ENCODE results near the gene DENND1B.
A peak's percentile ranks its signal among the peaks of the same experiment; 100 is the strongest.

The DENND1B gene, protein sequence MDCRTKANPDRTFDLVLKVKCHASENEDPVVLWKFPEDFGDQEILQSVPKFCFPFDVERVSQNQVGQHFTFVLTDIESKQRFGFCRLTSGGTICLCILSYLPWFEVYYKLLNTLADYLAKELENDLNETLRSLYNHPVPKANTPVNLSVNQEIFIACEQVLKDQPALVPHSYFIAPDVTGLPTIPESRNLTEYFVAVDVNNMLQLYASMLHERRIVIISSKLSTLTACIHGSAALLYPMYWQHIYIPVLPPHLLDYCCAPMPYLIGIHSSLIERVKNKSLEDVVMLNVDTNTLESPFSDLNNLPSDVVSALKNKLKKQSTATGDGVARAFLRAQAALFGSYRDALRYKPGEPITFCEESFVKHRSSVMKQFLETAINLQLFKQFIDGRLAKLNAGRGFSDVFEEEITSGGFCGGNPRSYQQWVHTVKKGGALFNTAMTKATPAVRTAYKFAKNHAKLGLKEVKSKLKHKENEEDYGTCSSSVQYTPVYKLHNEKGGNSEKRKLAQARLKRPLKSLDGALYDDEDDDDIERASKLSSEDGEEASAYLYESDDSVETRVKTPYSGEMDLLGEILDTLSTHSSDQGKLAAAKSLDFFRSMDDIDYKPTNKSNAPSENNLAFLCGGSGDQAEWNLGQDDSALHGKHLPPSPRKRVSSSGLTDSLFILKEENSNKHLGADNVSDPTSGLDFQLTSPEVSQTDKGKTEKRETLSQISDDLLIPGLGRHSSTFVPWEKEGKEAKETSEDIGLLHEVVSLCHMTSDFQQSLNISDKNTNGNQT

DNA sequence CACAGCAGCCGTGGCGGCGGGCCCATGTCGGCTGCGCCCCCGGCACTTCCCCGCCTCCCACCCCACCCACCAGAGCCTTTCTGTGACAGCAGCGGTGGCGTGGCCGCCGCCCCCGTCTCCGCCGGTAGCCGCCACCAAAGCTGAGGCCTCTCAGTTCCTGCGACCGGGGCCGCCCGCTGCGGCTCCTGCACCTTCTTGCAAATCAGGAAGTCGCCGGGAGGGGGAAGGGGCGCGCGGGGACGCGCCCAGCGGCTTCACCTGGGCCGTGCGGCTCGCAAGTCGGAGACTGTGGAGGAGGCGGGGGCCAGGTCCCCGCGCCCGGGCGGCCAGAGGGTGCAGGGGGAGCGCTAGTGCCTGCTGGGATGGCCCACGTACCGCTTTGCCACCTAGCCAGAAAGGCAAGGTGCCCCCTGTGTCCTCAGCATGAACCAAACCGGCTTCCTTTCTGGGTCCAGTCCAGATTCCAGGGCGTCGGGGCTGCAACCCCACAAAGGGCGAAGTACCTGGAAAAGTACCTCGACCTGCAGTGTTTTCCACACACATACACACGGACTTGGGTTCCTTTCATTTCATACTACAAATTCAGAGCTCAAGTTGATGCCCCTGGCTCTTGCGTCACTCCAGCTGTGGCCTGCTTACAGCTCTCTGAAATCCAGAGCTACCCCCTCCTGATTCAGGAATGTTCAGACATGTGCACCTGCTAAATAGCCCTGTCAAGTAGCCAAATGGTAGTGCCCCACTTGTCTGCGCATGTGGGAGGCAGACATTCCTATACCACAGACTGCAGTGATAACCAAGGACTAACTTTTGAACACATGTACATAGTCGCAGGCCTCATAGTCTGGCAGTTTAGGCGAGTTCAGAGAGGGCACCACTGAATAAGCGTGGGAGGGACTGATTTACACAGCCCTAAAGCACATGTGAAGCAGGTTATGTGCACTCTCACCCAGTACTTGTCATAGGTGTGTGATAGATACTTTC is at the start of gene DENND1B:
Gene DENND1B, minus strand, starts transcription at position 199 of the 981 bp plus-strand sequence. CDS start 325 bp downstream, outside the sequence.
- Histone ChIP-seq H3K27me3 (ENCODE audit: control insufficient read depth, insufficient read depth, low read length) (peaks cover 12% of the 10 kb centered on the region; the same call in 1 of the 2 replicates), H3K4me1 (ENCODE audit: control insufficient read depth, insufficient read depth, low read length) (peaks cover 12% of the 10 kb centered on the region), H3K4me3 (ENCODE audit: low read depth, low read length) (peak within 1 kb of the TSS; percentile 61), H3K36me3 (ENCODE audit: control insufficient read depth, insufficient read depth, low read length) (no peaks in the 10 kb centered on the region), H3K9me3 (ENCODE audit: control insufficient read depth, insufficient read depth, low read length) (no peaks in the 10 kb centered on the region), H3K9ac (ENCODE audit: low read depth, low read length) (peak within 1 kb of the TSS; percentile 31; the same call in 1 of the 2 replicates), H3K27ac (ENCODE audit: low read depth, low read length) (no peak within 1 kb of the TSS)

- Histone ChIP-seq H3K36me3 (ENCODE audit: control insufficient read depth, insufficient read depth, low read length) (no peaks in the 10 kb centered on the region), H3K27ac (ENCODE audit: low read depth, low read length) (peak overlapping the region; percentile 87), H3K4me1 (ENCODE audit: control insufficient read depth, insufficient read depth, low read length) (peaks cover 49% of the 10 kb centered on the region), H3K9me3 (ENCODE audit: control insufficient read depth, insufficient read depth, low read length) (no peaks in the 10 kb centered on the region), H3K27me3 (ENCODE audit: control insufficient read depth, insufficient read depth, low read length) (no peaks in the 10 kb centered on the region), H3K4me3 (ENCODE audit: low read depth, low read length) (no peak overlapping the region; the same call in 1 of the 2 replicates), H3K9ac (ENCODE audit: low read depth, low read length) (no peak overlapping the region)
These were observed 39.0 kb upstream of the DENND1B start for GRCh38 chr1:197814306-197814705.

GRCh38 chr1:197813741-197814140 is 38.5 kb upstream of the DENND1B start:
- no peak overlapping the region for H3K9ac ChIP-seq (ENCODE audit: low read depth, low read length)
- H3K27me3 ChIP-seq (ENCODE audit: control insufficient read depth, insufficient read depth, low read length) = no peaks in the 10 kb centered on the region
- H3K4me3 ChIP-seq (ENCODE audit: low read depth, low read length) = no peak overlapping the region
- peaks cover 55% of the 10 kb centered on the region for H3K4me1 ChIP-seq (ENCODE audit: control insufficient read depth, insufficient read depth, low read length)
- no peaks in the 10 kb centered on the region for H3K9me3 ChIP-seq (ENCODE audit: control insufficient read depth, insufficient read depth, low read length)
- peak overlapping the region; percentile 87 for H3K27ac ChIP-seq (ENCODE audit: low read depth, low read length)
- H3K36me3 ChIP-seq (ENCODE audit: control insufficient read depth, insufficient read depth, low read length) = no peaks in the 10 kb centered on the region

- peaks cover 63% of the 10 kb centered on the region for H3K4me1 ChIP-seq (ENCODE audit: control insufficient read depth, insufficient read depth, low read length)
- no peaks in the 10 kb centered on the region for H3K36me3 ChIP-seq (ENCODE audit: control insufficient read depth, insufficient read depth, low read length)
- no peaks in the 10 kb centered on the region for H3K9me3 ChIP-seq (ENCODE audit: control insufficient read depth, insufficient read depth, low read length)
- H3K27ac ChIP-seq (ENCODE audit: low read depth, low read length) = no peak overlapping the region
- no peak overlapping the region for H3K9ac ChIP-seq (ENCODE audit: low read depth, low read length)
- no peaks in the 10 kb centered on the region for H3K27me3 ChIP-seq (ENCODE audit: control insufficient read depth, insufficient read depth, low read length)
- H3K4me3 ChIP-seq (ENCODE audit: low read depth, low read length) = no peak overlapping the region
These were observed 36.5 kb upstream of the DENND1B start for GRCh38 chr1:197811769-197812168.

DNA sequence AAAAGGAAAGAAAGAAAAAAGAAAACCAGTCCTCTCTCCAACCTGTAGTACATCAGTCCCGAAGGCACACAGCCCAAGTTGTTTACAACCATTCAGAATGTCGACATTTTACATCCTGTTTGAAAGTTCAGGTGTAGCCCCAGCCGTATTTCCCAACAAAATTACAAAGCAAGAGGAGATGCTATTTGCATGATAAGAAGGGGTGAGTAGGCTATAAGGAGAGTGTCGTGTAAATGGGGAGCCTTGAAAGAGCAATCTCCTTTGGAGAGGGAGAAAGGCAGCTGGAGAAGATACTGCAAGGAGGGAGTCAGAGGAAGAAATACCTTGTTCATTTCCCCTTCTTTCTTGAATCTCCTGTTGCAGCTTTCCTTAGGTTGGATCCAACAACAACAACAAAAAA is 35.5 kb upstream of the DENND1B start:
- Histone ChIP-seq H3K36me3 (ENCODE audit: control insufficient read depth, insufficient read depth, low read length) (no peaks in the 10 kb centered on the region), H3K27me3 (ENCODE audit: control insufficient read depth, insufficient read depth, low read length) (no peaks in the 10 kb centered on the region), H3K4me3 (ENCODE audit: low read depth, low read length) (no peak overlapping the region), H3K9ac (ENCODE audit: low read depth, low read length) (peak overlapping the region; percentile 27; the same call in 1 of the 2 replicates), H3K27ac (ENCODE audit: low read depth, low read length) (no peak overlapping the region), H3K4me1 (ENCODE audit: control insufficient read depth, insufficient read depth, low read length) (peaks cover 63% of the 10 kb centered on the region), H3K9me3 (ENCODE audit: control insufficient read depth, insufficient read depth, low read length) (no peaks in the 10 kb centered on the region)

DNA sequence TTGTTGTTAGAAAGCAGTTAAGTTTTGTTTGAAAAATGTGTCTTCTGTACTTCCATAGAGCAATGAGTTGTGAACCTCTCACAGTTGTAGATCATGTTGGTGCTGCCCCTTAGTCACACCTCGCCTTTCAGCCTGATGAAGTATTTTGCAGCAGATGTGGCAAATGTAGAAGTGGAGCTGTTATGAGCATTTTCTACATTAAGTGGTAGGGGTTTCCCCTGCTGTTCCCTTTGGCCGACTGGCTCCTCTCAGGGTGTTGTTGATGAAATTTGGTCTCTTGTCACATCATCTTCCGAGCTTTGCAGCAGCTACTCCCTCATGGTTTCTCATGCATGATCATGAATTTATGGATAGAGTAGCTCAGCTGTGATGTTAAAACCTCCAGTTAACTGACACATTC is 33.6 kb upstream of the DENND1B start:
- H3K4me3 ChIP-seq (ENCODE audit: low read depth, low read length) = no peak overlapping the region
- no peaks in the 10 kb centered on the region for H3K36me3 ChIP-seq (ENCODE audit: control insufficient read depth, insufficient read depth, low read length)
- H3K27me3 ChIP-seq (ENCODE audit: control insufficient read depth, insufficient read depth, low read length) = no peaks in the 10 kb centered on the region
- H3K27ac ChIP-seq (ENCODE audit: low read depth, low read length) = no peak overlapping the region
- peaks cover 53% of the 10 kb centered on the region for H3K4me1 ChIP-seq (ENCODE audit: control insufficient read depth, insufficient read depth, low read length)
- H3K9me3 ChIP-seq (ENCODE audit: control insufficient read depth, insufficient read depth, low read length) = no peaks in the 10 kb centered on the region
- H3K9ac ChIP-seq (ENCODE audit: low read depth, low read length) = no peak overlapping the region

GRCh38 chr1:197807739-197808453 is 32.6 kb upstream of the DENND1B start:
- Histone ChIP-seq H3K36me3 (ENCODE audit: control insufficient read depth, insufficient read depth, low read length) (no peaks in the 10 kb centered on the region), H3K4me3 (ENCODE audit: low read depth, low read length) (no peak overlapping the region), H3K9me3 (ENCODE audit: control insufficient read depth, insufficient read depth, low read length) (no peaks in the 10 kb centered on the region), H3K4me1 (ENCODE audit: control insufficient read depth, insufficient read depth, low read length) (peaks cover 43% of the 10 kb centered on the region), H3K27me3 (ENCODE audit: control insufficient read depth, insufficient read depth, low read length) (no peaks in the 10 kb centered on the region), H3K27ac (ENCODE audit: low read depth, low read length) (no peak overlapping the region), H3K9ac (ENCODE audit: low read depth, low read length) (no peak overlapping the region)

- H3K36me3 ChIP-seq (ENCODE audit: control insufficient read depth, insufficient read depth, low read length) = no peaks in the 10 kb centered on the region
- H3K4me3 ChIP-seq (ENCODE audit: low read depth, low read length) = no peak overlapping the region
- H3K27ac ChIP-seq (ENCODE audit: low read depth, low read length) = no peak overlapping the region
- H3K9me3 ChIP-seq (ENCODE audit: control insufficient read depth, insufficient read depth, low read length) = no peaks in the 10 kb centered on the region
- H3K27me3 ChIP-seq (ENCODE audit: control insufficient read depth, insufficient read depth, low read length) = no peaks in the 10 kb centered on the region
- peaks cover 39% of the 10 kb centered on the region for H3K4me1 ChIP-seq (ENCODE audit: control insufficient read depth, insufficient read depth, low read length)
- H3K9ac ChIP-seq (ENCODE audit: low read depth, low read length) = no peak overlapping the region
These were observed 31.9 kb upstream of the DENND1B start for GRCh38 chr1:197807216-197807615.

GRCh38 chr1:197806718-197807117 is 31.4 kb upstream of the DENND1B start:
- H3K4me3 ChIP-seq (ENCODE audit: low read depth, low read length) = no peak overlapping the region
- H3K9me3 ChIP-seq (ENCODE audit: control insufficient read depth, insufficient read depth, low read length) = peaks cover 3% of the 10 kb centered on the region; the same call in 1 of the 2 replicates
- no peaks in the 10 kb centered on the region for H3K27me3 ChIP-seq (ENCODE audit: control insufficient read depth, insufficient read depth, low read length)
- peaks cover 34% of the 10 kb centered on the region for H3K4me1 ChIP-seq (ENCODE audit: control insufficient read depth, insufficient read depth, low read length)
- no peak overlapping the region for H3K9ac ChIP-seq (ENCODE audit: low read depth, low read length)
- no peak overlapping the region for H3K27ac ChIP-seq (ENCODE audit: low read depth, low read length)
- no peaks in the 10 kb centered on the region for H3K36me3 ChIP-seq (ENCODE audit: control insufficient read depth, insufficient read depth, low read length)

GRCh38 chr1:197801684-197802083 is 26.4 kb upstream of the DENND1B start:
- no peak overlapping the region for H3K9ac ChIP-seq (ENCODE audit: low read depth, low read length)
- H3K4me3 ChIP-seq (ENCODE audit: low read depth, low read length) = no peak overlapping the region
- no peak overlapping the region for H3K27ac ChIP-seq (ENCODE audit: low read depth, low read length)
- H3K9me3 ChIP-seq (ENCODE audit: control insufficient read depth, insufficient read depth, low read length) = peaks cover 11% of the 10 kb centered on the region
- no peaks in the 10 kb centered on the region for H3K36me3 ChIP-seq (ENCODE audit: control insufficient read depth, insufficient read depth, low read length)
- H3K27me3 ChIP-seq (ENCODE audit: control insufficient read depth, insufficient read depth, low read length) = no peaks in the 10 kb centered on the region
- no peaks in the 10 kb centered on the region for H3K4me1 ChIP-seq (ENCODE audit: control insufficient read depth, insufficient read depth, low read length)
